Stimulated activated CD4-positive, alpha-beta T cell treated with anti-CD3 and anti-CD28 coated beads, TNF-alpha, amount 100 ng/mL, for 4 hours (primary cell): Measurements from ENCODE around the gene CAPZA1.

Source experiments
- DNase-seq, 3 experiments: peaks; one replicate each; pipeline ENCODE4 v3.0.0-alpha.2; 2020; ENCODE audit warnings: low read depth in 3 of 3

Gene CAPZA1

GRCh38 chr1:112715264-112716053, 95.8 kb downstream of the CAPZA1 start, which contains the start of gene PPM1J:
PPM1J (minus strand) TSS chr1:112715332; CDS start chr1:112715301, 31 bp downstream.
- peak; percentile 94 to 95 (median 94) for DNase-seq

DNA sequence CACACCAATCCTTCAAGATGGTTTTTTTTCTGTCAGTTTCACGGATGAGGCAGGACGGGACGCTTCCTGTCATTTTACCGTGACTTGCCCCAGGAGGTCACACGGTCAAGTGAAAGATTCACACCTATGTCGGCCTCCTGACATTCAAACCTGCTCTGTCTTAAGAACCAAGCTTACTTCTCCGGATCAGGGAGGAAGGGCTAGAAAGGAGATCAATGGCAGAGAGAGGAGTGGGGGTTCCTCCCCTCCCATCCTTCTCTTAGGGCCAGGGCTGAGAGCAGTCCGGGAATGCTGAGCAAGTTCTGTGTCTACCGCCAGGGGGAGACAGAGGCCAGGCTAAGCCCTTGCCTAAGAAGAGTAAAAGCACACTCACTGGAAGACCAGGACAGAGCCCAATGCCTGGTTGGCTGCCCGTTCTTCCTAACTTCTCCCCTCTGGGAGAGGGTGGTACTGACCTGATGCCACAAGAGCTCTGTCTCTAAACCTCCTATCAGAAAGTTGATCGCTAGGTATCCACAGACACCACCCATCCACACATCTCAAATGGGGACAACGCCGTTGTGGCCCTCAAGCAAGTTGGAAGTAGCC, 96.6 kb downstream of the CAPZA1 start:
- DNase-seq: peak in 2 of 3 experiments; percentile 64 to 69

DNA sequence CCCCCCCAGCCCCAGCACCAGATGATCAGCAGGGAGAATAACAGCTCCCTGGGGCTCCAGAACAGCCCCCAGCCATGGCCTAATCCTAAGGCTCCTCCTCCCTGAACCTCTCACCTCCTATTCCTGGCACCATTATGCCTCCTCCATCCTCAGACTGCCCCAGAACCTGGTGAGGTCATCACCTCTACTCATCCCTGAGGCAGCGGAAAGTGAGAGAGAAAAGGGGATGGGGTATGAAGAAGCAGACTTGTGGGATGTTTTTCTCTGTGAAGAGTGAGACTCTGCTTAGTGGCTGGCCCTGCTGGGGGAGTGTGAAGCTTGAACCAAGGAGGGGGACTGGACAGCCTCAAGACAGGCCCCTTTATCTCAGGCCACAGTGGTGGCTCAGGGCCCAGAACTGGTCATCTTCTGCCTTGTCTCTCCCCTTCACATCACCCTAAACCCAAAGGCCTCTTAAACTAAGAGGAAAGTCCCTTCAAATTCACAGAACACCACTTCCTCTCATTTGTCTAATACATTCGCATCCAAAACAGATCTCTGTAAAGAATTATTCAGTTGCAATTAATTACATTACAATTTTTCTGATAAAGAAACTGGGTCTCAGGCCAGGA, 97.7 kb downstream of the CAPZA1 start:
- no peak for DNase-seq

- peak; percentile 56 to 63 (median 62) for DNase-seq
Measured at GRCh38 chr1:112718691-112719418, 99.2 kb downstream of the CAPZA1 start.

GRCh38 chr1:112719706-112720105, 100.1 kb downstream of the CAPZA1 start:
- DNase-seq: no peak

- no peak for DNase-seq
Measured at GRCh38 chr1:112720800-112721199, 101.2 kb downstream of the CAPZA1 start.
